Mucosa of descending colon (tissue), 3 donors: ENCODE data around the gene DPP6. TPM values are rescaled to one million over a fixed set of nuclear protein-coding genes. Genes with fewer than 3 reads are reported as not detected.

Experiments
- ATAC-seq: fragments of 200-7000 bp; cut with Tn5 transposase; one replicate; pipeline ENCODE4 v1.9.1; 2020; ENCODE audit warnings: mild to moderate bottlenecking, moderate library complexity
- DNase-seq, 3 donors: peaks; one replicate each; pipeline ENCODE4 v3.0.0-alpha.2; 2020
- H3K36me3 ChIP-seq: fragments of 200-600 bp; one replicate; pipeline ENCODE4 v1.8.0; 2021; ENCODE audit warnings: low read depth, mild to moderate bottlenecking
- H3K4me1 ChIP-seq: fragments of 200-600 bp; one replicate; pipeline ENCODE4 v1.8.0; 2021; ENCODE audit warnings: low read depth, mild to moderate bottlenecking
- H3K4me3 ChIP-seq: fragments of 200-600 bp; one replicate; pipeline ENCODE4 v1.8.0; 2021; ENCODE audit warnings: mild to moderate bottlenecking
- H3K9me3 ChIP-seq: fragments of 200-600 bp; one replicate; pipeline ENCODE4 v1.8.0; 2021; ENCODE audit warnings: mild to moderate bottlenecking
- intact Hi-C, 2 donors: fragments of 100-400 bp; cut with DNase I in 1 of 2; cut with micrococcal nuclease in 1 of 2; formaldehyde crosslinking; loops; one replicate each; pipeline versions ENCODE4 v1.11.0 to v1.11.1; 2022; cut with DNase I, micrococcal nuclease
- total RNA-seq, 3 donors: library from RNA; stranded (reverse); fragmentation: NEBNext Ultra II Directional in 2 of 3; extraction: Animal tissue kit (Norgen Biotek cat#: 25700) in 2 of 3; gene quantifications; one replicate each; pipeline versions ENCODE4 v1.2.1 to v1.2.4, GENCODE V29; 2021 to 2023
- TF ChIP-seq, protein P1 (sequence below): fragments of 200-600 bp; IDR thresholded peaks from one replicate; pipeline ENCODE4 v1.8.0; 2022; ENCODE audit warnings: antibody characterized with exemption, mild to moderate bottlenecking
- donor health status: DM: no; HTN: no; CAD: no; lungs with moderate emphysema.
- donor health status: DM: no; HTN: no; CAD: no.
- donor health status: DM: no; HTN: yes; CAD: no.

The DPP6 gene
- total RNA-seq, 3 donors from 2014 or later = 1.3 to 33.8 (median 1.5) TPM

GRCh38 chr7:154905146-154905545, 852.9 kb downstream of the DPP6 start:
- H3K36me3 ChIP-seq = no peaks in the 10 kb centered on the region
- intact Hi-C loops = no loop called here
- H3K4me3 ChIP-seq = no peak overlapping the region
- no peaks in the 10 kb centered on the region for H3K4me1 ChIP-seq
- ATAC-seq (no peak), DNase-seq (no peak)
- TF ChIP-seq, protein P1, sequence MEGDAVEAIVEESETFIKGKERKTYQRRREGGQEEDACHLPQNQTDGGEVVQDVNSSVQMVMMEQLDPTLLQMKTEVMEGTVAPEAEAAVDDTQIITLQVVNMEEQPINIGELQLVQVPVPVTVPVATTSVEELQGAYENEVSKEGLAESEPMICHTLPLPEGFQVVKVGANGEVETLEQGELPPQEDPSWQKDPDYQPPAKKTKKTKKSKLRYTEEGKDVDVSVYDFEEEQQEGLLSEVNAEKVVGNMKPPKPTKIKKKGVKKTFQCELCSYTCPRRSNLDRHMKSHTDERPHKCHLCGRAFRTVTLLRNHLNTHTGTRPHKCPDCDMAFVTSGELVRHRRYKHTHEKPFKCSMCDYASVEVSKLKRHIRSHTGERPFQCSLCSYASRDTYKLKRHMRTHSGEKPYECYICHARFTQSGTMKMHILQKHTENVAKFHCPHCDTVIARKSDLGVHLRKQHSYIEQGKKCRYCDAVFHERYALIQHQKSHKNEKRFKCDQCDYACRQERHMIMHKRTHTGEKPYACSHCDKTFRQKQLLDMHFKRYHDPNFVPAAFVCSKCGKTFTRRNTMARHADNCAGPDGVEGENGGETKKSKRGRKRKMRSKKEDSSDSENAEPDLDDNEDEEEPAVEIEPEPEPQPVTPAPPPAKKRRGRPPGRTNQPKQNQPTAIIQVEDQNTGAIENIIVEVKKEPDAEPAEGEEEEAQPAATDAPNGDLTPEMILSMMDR = no peak
- no peaks in the 10 kb centered on the region for H3K9me3 ChIP-seq

GRCh38 chr7:154905615-154906014, 853.4 kb downstream of the DPP6 start:
- TF ChIP-seq, protein P1 = no peak
- ATAC-seq (no peak), DNase-seq (no peak)
- H3K36me3 ChIP-seq = no peaks in the 10 kb centered on the region
- intact Hi-C loops = no loop called here
- peaks cover 2% of the 10 kb centered on the region for H3K9me3 ChIP-seq
- H3K4me3 ChIP-seq = no peak overlapping the region
- no peaks in the 10 kb centered on the region for H3K4me1 ChIP-seq

GRCh38 chr7:154906201-154906600, 854.0 kb downstream of the DPP6 start:
- no peak for DNase-seq
- no peaks in the 10 kb centered on the region for H3K36me3 ChIP-seq
- H3K4me3 ChIP-seq = no peak overlapping the region
- ATAC-seq = no peak
- intact Hi-C loops = no loop called here
- peaks cover 8% of the 10 kb centered on the region for H3K9me3 ChIP-seq
- TF ChIP-seq, protein P1 = no peak
- H3K4me1 ChIP-seq = no peaks in the 10 kb centered on the region

DNA sequence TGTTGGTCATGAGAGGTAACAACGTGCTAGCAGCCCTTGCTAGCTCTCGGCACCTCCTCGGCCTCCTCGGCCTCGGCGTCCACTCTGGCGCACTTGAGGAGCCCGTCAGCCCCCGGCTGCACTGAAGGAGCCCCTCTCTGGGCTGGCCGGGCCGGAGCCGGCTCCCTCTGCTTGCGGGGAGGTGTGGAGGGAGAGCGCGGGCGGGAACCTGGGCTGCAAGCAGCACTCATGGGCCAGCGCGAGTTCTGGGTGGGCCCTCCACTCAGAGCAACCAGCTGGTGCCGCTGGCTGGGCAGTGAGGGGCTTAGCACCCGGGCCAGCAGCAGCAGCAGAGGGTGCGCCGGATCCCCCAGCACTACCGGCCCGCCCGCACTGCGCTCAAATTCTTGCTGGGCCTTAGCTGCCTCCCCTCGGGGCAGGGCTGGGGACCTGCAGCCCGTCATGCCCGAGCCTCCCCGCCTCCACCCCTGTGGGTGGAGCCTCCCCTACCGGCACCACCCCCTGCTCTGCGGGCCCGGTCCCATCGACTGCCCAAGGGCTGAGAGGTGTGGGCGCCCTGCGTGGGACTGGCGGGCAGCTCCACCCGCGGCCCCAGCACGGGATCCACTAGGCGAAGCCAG, 854.6 kb downstream of the DPP6 start:
- Histone ChIP-seq H3K36me3 (no peaks in the 10 kb centered on the region), H3K4me1 (no peaks in the 10 kb centered on the region), H3K4me3 (no peak overlapping the region), H3K9me3 (peaks cover 10% of the 10 kb centered on the region)
- DNase-seq (no peak), ATAC-seq (no peak)
- TF ChIP-seq, protein P1 = no peak
- intact Hi-C loops = no loop called here

- intact Hi-C loops = no loop called here
- ATAC-seq (no peak), DNase-seq (no peak)
- Histone ChIP-seq H3K4me1 (no peaks in the 10 kb centered on the region), H3K4me3 (no peak overlapping the region), H3K9me3 (peaks cover 10% of the 10 kb centered on the region), H3K36me3 (no peaks in the 10 kb centered on the region)
- TF ChIP-seq, protein P1 = no peak
These were observed 855.7 kb downstream of the DPP6 start for GRCh38 chr7:154907651-154908620.
